Measurements from ENCODE around the gene TRIM52. TPM values are rescaled to one million over a fixed set of nuclear protein-coding genes. Genes with fewer than 3 reads are reported as not detected.
"Not testable (repeated sequence)": the region's sequence is repeated elsewhere in the genome, so short reads cannot be mapped to it uniquely, and the experiment has no call there.

Gene TRIM52
- total RNA-seq, 1 donor from 2014 or later = 15.7 TPM

GRCh38 chr5:181271081-181271480, 10.1 kb upstream of the TRIM52 start:
- peaks cover 21% of the 10 kb centered on the region for H3K4me1 Mint-ChIP-seq (ENCODE audit: low read depth, unreplicated experiment)
- H3K27me3 Mint-ChIP-seq (ENCODE audit: unreplicated experiment) = peaks cover 2% of the 10 kb centered on the region
- H3K9me3 Mint-ChIP-seq (ENCODE audit: unreplicated experiment) = no peaks in the 10 kb centered on the region
- H3K27ac Mint-ChIP-seq (ENCODE audit: unreplicated experiment) = no peak overlapping the region
- H3K4me3 Mint-ChIP-seq (ENCODE audit: unreplicated experiment) = no peak overlapping the region
- no peak for DNase-seq
- TF ChIP-seq, protein P1, sequence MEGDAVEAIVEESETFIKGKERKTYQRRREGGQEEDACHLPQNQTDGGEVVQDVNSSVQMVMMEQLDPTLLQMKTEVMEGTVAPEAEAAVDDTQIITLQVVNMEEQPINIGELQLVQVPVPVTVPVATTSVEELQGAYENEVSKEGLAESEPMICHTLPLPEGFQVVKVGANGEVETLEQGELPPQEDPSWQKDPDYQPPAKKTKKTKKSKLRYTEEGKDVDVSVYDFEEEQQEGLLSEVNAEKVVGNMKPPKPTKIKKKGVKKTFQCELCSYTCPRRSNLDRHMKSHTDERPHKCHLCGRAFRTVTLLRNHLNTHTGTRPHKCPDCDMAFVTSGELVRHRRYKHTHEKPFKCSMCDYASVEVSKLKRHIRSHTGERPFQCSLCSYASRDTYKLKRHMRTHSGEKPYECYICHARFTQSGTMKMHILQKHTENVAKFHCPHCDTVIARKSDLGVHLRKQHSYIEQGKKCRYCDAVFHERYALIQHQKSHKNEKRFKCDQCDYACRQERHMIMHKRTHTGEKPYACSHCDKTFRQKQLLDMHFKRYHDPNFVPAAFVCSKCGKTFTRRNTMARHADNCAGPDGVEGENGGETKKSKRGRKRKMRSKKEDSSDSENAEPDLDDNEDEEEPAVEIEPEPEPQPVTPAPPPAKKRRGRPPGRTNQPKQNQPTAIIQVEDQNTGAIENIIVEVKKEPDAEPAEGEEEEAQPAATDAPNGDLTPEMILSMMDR (IDR thresholded peaks at IDR 0.05; ENCODE audit: partially characterized antibody, unreplicated experiment) = no peak
- H3K36me3 Mint-ChIP-seq (ENCODE audit: unreplicated experiment) = no peaks in the 10 kb centered on the region

- Mint-ChIP-seq H3K27ac (ENCODE audit: unreplicated experiment) (peak overlapping the region; percentile 97), H3K4me1 (ENCODE audit: low read depth, unreplicated experiment) (peaks cover 31% of the 10 kb centered on the region)
- not testable (repeated sequence) for H3K4me3 Mint-ChIP-seq (ENCODE audit: unreplicated experiment); H3K9me3 Mint-ChIP-seq (ENCODE audit: unreplicated experiment); H3K36me3 Mint-ChIP-seq (ENCODE audit: unreplicated experiment); H3K27me3 Mint-ChIP-seq (ENCODE audit: unreplicated experiment); DNase-seq
These were observed 7.0 kb upstream of the TRIM52 start for GRCh38 chr5:181267907-181268306.

- Mint-ChIP-seq H3K27ac (ENCODE audit: unreplicated experiment) (peak overlapping the region; percentile 97), H3K4me1 (ENCODE audit: low read depth, unreplicated experiment) (peaks cover 31% of the 10 kb centered on the region)
- not testable (repeated sequence) for DNase-seq; H3K36me3 Mint-ChIP-seq (ENCODE audit: unreplicated experiment); H3K27me3 Mint-ChIP-seq (ENCODE audit: unreplicated experiment); H3K9me3 Mint-ChIP-seq (ENCODE audit: unreplicated experiment); H3K4me3 Mint-ChIP-seq (ENCODE audit: unreplicated experiment)
These were observed 6.5 kb upstream of the TRIM52 start for GRCh38 chr5:181267291-181267904.

- Mint-ChIP-seq H3K27ac (ENCODE audit: unreplicated experiment) (peak overlapping the region; percentile 97), H3K27me3 (ENCODE audit: unreplicated experiment) (peaks cover 12% of the 10 kb centered on the region), H3K9me3 (ENCODE audit: unreplicated experiment) (peaks cover 11% of the 10 kb centered on the region), H3K36me3 (ENCODE audit: unreplicated experiment) (no peaks in the 10 kb centered on the region), H3K4me1 (ENCODE audit: low read depth, unreplicated experiment) (peaks cover 33% of the 10 kb centered on the region), H3K4me3 (ENCODE audit: unreplicated experiment) (peak overlapping the region; percentile 73)
- TF ChIP-seq, protein P1 (IDR thresholded peaks at IDR 0.05; ENCODE audit: partially characterized antibody, unreplicated experiment) = no peak
- DNase-seq = peak; percentile 79
These were observed 4.2 kb upstream of the TRIM52 start for GRCh38 chr5:181265092-181265671.

- no peaks in the 10 kb centered on the region for H3K36me3 Mint-ChIP-seq (ENCODE audit: unreplicated experiment)
- TF ChIP-seq, protein P1 (IDR thresholded peaks at IDR 0.05; ENCODE audit: partially characterized antibody, unreplicated experiment) = no peak
- peaks cover 11% of the 10 kb centered on the region for H3K9me3 Mint-ChIP-seq (ENCODE audit: unreplicated experiment)
- H3K4me1 Mint-ChIP-seq (ENCODE audit: low read depth, unreplicated experiment) = peaks cover 42% of the 10 kb centered on the region
- H3K27ac Mint-ChIP-seq (ENCODE audit: unreplicated experiment) = peak overlapping the region; percentile 6
- peak overlapping the region; percentile 30 for H3K4me3 Mint-ChIP-seq (ENCODE audit: unreplicated experiment)
- no peak for DNase-seq
- peaks cover 15% of the 10 kb centered on the region for H3K27me3 Mint-ChIP-seq (ENCODE audit: unreplicated experiment)
These were observed 2.7 kb upstream of the TRIM52 start for GRCh38 chr5:181263633-181264032.

DNA sequence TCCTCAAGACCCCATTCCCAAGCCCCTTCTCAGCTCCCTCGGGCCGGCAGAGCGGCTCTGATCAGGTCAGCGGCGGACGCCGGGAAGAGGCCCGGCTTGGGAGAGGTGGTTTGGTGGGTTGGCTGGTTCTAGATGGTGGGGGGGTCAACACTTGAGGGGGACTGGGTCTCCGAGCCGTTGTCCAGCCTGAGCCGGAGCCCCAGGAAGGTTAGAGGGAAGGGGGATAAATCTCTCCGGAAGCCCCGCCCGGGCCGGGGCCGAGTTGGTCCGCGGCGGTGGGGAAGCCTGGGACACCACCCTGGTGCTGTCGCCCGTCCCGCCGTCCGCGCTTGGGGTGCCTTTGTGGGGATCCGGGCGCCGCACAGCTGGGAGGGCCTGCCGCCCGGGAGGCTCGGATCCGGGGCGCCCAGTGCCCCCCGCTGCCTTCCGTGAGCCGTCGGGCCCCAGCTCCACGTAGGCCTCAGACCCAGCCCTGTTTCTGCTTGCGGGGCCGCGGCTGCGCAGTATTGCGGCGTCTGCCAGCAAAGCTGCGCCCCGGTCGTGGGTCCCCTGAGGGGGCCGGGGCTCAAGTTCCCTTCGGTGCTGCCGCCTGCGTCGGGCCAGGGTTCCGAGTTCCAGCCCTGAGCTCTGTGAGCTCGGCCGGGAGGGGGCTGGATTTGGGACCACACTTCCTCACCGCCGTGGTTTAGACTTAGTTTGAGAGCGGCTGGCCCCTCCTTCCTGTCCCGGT, 542 bp upstream of the TRIM52 start:
- no peaks in the 10 kb centered on the region for H3K36me3 Mint-ChIP-seq (ENCODE audit: unreplicated experiment)
- peaks cover 13% of the 10 kb centered on the region for H3K27me3 Mint-ChIP-seq (ENCODE audit: unreplicated experiment)
- H3K4me1 Mint-ChIP-seq (ENCODE audit: low read depth, unreplicated experiment) = peaks cover 26% of the 10 kb centered on the region
- peak overlapping the region; percentile 97 for H3K4me3 Mint-ChIP-seq (ENCODE audit: unreplicated experiment)
- H3K9me3 Mint-ChIP-seq (ENCODE audit: unreplicated experiment) = peaks cover 11% of the 10 kb centered on the region
- peak overlapping the region; percentile 89 for H3K27ac Mint-ChIP-seq (ENCODE audit: unreplicated experiment)
- DNase-seq = peak; percentile 84
- TF ChIP-seq, protein P1 (IDR thresholded peaks at IDR 0.05; ENCODE audit: partially characterized antibody, unreplicated experiment) = no peak
